ENCODE measurements around the gene PLIN3. TPM values are rescaled to one million over a fixed set of nuclear protein-coding genes. Genes with fewer than 3 reads are reported as not detected.

The PLIN3 gene
- total and polyA plus RNA-seq, 2 experiments from 2014 or later = 38.0 to 59.9 TPM

GRCh38 chr19:4871711-4872110 is 4.2 kb upstream of the PLIN3 start:
- H3K4me1 Mint-ChIP-seq = peaks cover 4% of the 10 kb centered on the region; the same call in 2 of the 3 replicates
- no peaks in the 10 kb centered on the region for H3F3A ChIP-seq (replicated peaks; ENCODE audit: low read depth)
- H3K27me3 ChIP-seq (ENCODE audit: insufficient read depth) = no peaks in the 10 kb centered on the region
- ATAC-seq (no peak), DNase-seq (ENCODE audit: low spot score) (no peak)
- no peak overlapping the region for H3K27ac ChIP-seq (ENCODE audit: low read depth)
- no peak overlapping the region for H3K4me3 Mint-ChIP-seq
- TF ChIP-seq STAT1 (IDR thresholded peaks at IDR 0.05; ENCODE audit: unreplicated experiment) (no peak), ZNF462 (CRISPR knock-in tag; IDR thresholded peaks at IDR 0.05) (no peak), NANOG (IDR thresholded peaks at IDR 0.05; ENCODE audit: borderline replicate concordance) (no peak), ZNF331 (CRISPR knock-in tag; IDR thresholded peaks at IDR 0.05; ENCODE audit: low read depth) (no peak), ETS1 (IDR thresholded peaks at IDR 0.05) (no peak), ZNF114 (CRISPR knock-in tag; IDR thresholded peaks at IDR 0.05) (no peak), JUNB (IDR thresholded peaks at IDR 0.05; ENCODE audit: unreplicated experiment) (no peak), EZH2phosphoT487 (IDR thresholded peaks at IDR 0.05; ENCODE audit: unreplicated experiment) (no peak), EZH2 (IDR thresholded peaks at IDR 0.05; ENCODE audit: low read depth, unreplicated experiment) (no peak), CREB1 (CRISPR knock-in tag; IDR thresholded peaks at IDR 0.05; ENCODE audit: low read depth) (no peak), REST (IDR thresholded peaks at IDR 0.05; ENCODE audit: unreplicated experiment) (no peak), POLR2AphosphoS5 (IDR thresholded peaks at IDR 0.05; ENCODE audit: low read depth) (no peak), CTCF (conservative IDR thresholded peaks at IDR 0.05; ENCODE audit: low read depth in 2 of 2) (no peak)
- no peaks in the 10 kb centered on the region for H3K36me3 Mint-ChIP-seq (ENCODE audit: low read depth)
- H3K27me3 Mint-ChIP-seq (ENCODE audit: insufficient read depth, low read depth, poor library complexity) = peaks cover 16% of the 10 kb centered on the region
- H3K4me2 ChIP-seq = no peak overlapping the region
- no peaks in the 10 kb centered on the region for H3K79me2 ChIP-seq (replicated peaks; ENCODE audit: insufficient read depth)
- no peaks in the 10 kb centered on the region; the same call in 2 of the 3 replicates for H3K9me3 Mint-ChIP-seq
- H3K4me1 ChIP-seq (ENCODE audit: insufficient read depth) = peaks cover 2% of the 10 kb centered on the region; the same call in 1 of the 2 replicates
- H4K20me1 ChIP-seq (replicated peaks; ENCODE audit: insufficient read depth) = no peaks in the 10 kb centered on the region
- no peaks in the 10 kb centered on the region for H3K9me2 ChIP-seq (ENCODE audit: insufficient read depth)
- no peaks in the 10 kb centered on the region for H3K36me3 ChIP-seq (ENCODE audit: insufficient read depth)
- H2AFZ ChIP-seq = no peak overlapping the region
- H3K4me3 ChIP-seq = no peak overlapping the region
- no peak overlapping the region for H3K27ac Mint-ChIP-seq

All from GM23338 (cell line).